GM12878 (cell line): ENCODE measurements around the gene SUSD2. TPM values are rescaled to one million over a fixed set of nuclear protein-coding genes. Genes with fewer than 3 reads are reported as not detected.

Experiments
- ATAC-seq: fragments of 200-7000 bp; cut with Tn5 transposase; 3 replicates; pipeline ENCODE4 v1.9.1; 2020; ENCODE audit warnings: mild to moderate bottlenecking, moderate library complexity
- BruUV-seq: library from RNA; stranded (reverse); fragments of 400-500 nt; replicated peaks from 2 replicates; lab custom pipeline; 2021; lab: Mats Ljungman, UMichigan
- CTCF ChIA-PET: fragments of 300-600 bp; sonication (Branson Sonifier 250); formaldehyde crosslinking; extraction: SDS; loops from one replicate; lab custom pipeline; 2021; ENCODE audit warnings: inconsistent platforms; lab: Yijun Ruan, JAX
- POLR2A ChIA-PET: fragments of 350-600 bp; formaldehyde crosslinking; extraction: SDS; loops from one replicate; lab custom pipeline; 2021; ENCODE audit warnings: inconsistent platforms; lab: Charles Lee
- RAD21 ChIA-PET: fragments of 300-600 bp; sonication (Branson Sonifier 250); formaldehyde crosslinking; loops from one replicate; lab custom pipeline; 2023; ENCODE audit warnings: antibody characterized with exemption; ENCODE audit not compliant: unreplicated experiment; lab: Charles Lee
- SMC1A ChIA-PET: fragments of 300-600 bp; sonication (Branson Sonifier 250); formaldehyde crosslinking; loops from one replicate; lab custom pipeline; 2023; ENCODE audit not compliant: unreplicated experiment, uncharacterized antibody; lab: Charles Lee
- DNase-seq: peaks from one replicate; pipeline ENCODE4 v3.0.0-alpha.2; 2011; ENCODE audit warnings: low read depth, low spot score
- FAIRE-seq: peaks from 3 replicates; lab custom pipeline; 2011; peaks lifted over from hg19 to GRCh38; lab: Jason Lieb, UNC
- H2AFZ ChIP-seq: 2 replicates; pipeline ENCODE4 v1.6.0; 2011; ENCODE audit warnings: low read depth, low read length, control low read depth; ENCODE audit not compliant: control insufficient read depth
- H3K27ac ChIP-seq: 2 replicates; pipeline ENCODE4 v1.5.1; 2011; ENCODE audit warnings: control low read depth; ENCODE audit not compliant: control insufficient read depth, insufficient read depth
- H3K27me3 ChIP-seq, 2 experiments: replicated peaks in 1 of 2; 2 replicates each; pipeline versions ENCODE4 v1.6.0 to v1.6.1; 2011; ENCODE audit warnings: low read length in 1 of 2; ENCODE audit not compliant: control insufficient read depth in 2 of 2, insufficient read depth in 2 of 2
- H3K36me3 ChIP-seq, 2 experiments: 2 replicates each; pipeline ENCODE4 v1.5.1; 2011; ENCODE audit warnings: low read length in 1 of 2; ENCODE audit not compliant: control insufficient read depth in 2 of 2, insufficient read depth in 2 of 2
- H3K4me1 ChIP-seq: 2 replicates; pipeline ENCODE4 v1.6.1; 2011; ENCODE audit warnings: mild to moderate bottlenecking, low read length, moderate library complexity, mixed read lengths; ENCODE audit not compliant: control insufficient read depth, insufficient read depth
- H3K4me2 ChIP-seq: 2 replicates; pipeline ENCODE4 v1.6.0; 2011; ENCODE audit warnings: control low read depth; ENCODE audit not compliant: control insufficient read depth, insufficient read depth
- H3K4me3 ChIP-seq: fragments of 200-600 bp; sonication (generic); 2 replicates; pipeline ENCODE4 v1.5.1; 2016
- H3K79me2 ChIP-seq: 2 replicates; pipeline ENCODE4 v1.6.0; 2011; ENCODE audit warnings: low read length; ENCODE audit not compliant: control insufficient read depth, insufficient read depth
- H3K9ac ChIP-seq: 2 replicates; pipeline ENCODE4 v1.8.0; 2011; ENCODE audit warnings: low read length, control low read depth, mixed read lengths; ENCODE audit not compliant: control insufficient read depth, insufficient read depth
- H3K9me3 ChIP-seq: replicated peaks from 3 replicates; pipeline ENCODE4 v1.5.1; 2011; ENCODE audit warnings: mild to moderate bottlenecking, low read length; ENCODE audit not compliant: control insufficient read depth, insufficient read depth
- H4K20me1 ChIP-seq: 2 replicates; pipeline ENCODE4 v1.6.0; 2011; ENCODE audit not compliant: control insufficient read depth, insufficient read depth
- CEBPZ ChIP-seq: fragments of 150-350 bp; IDR thresholded peaks from 2 replicates; pipeline ENCODE4 v1.6.1; 2016; ENCODE audit warnings: low read depth, low read length
- CREB1 ChIP-seq: IDR thresholded peaks from 2 replicates; pipeline ENCODE4 v1.6.1; 2012; ENCODE audit warnings: low read depth, mild to moderate bottlenecking, inconsistent platforms
- EZH2 ChIP-seq: IDR thresholded peaks from 2 replicates; pipeline ENCODE4 v1.6.1; 2012; ENCODE audit warnings: low read depth, mild to moderate bottlenecking, control low read depth, inconsistent platforms, low read length, borderline replicate concordance; ENCODE audit not compliant: control insufficient read depth
- FOS ChIP-seq: IDR thresholded peaks from 3 replicates; pipeline ENCODE4 v1.6.1; 2011; ENCODE audit warnings: borderline replicate concordance; ENCODE audit not compliant: insufficient read length; ENCODE audit errors: extremely low read depth
- HSF1 ChIP-seq: fragments of 150-350 bp; IDR thresholded peaks from 2 replicates; pipeline ENCODE4 v1.6.1; 2014; ENCODE audit warnings: mild to moderate bottlenecking, low read depth, low read length
- IKZF1 ChIP-seq: fragments of 450-650 bp; conservative IDR thresholded peaks from 2 replicates; pipeline ENCODE4 v1.6.1; 2017; ENCODE audit warnings: antibody characterized with exemption, mild to moderate bottlenecking
- NKRF ChIP-seq: fragments of 450-650 bp; conservative IDR thresholded peaks from 2 replicates; pipeline ENCODE4 v1.6.1; 2017; ENCODE audit warnings: mild to moderate bottlenecking, moderate library complexity
- PRDM15 ChIP-seq: fragments of 450-650 bp; formaldehyde crosslinking; IDR thresholded peaks from 2 replicates; pipeline ENCODE4 v1.4.0; 2020; ENCODE audit warnings: mild to moderate bottlenecking, moderate library complexity
- SMAD5 ChIP-seq: IDR thresholded peaks from 2 replicates; pipeline ENCODE4 v1.6.1; 2016; ENCODE audit warnings: antibody characterized with exemption, low read depth
- SP1 ChIP-seq: IDR thresholded peaks from one replicate; pipeline ENCODE4 v1.6.1; 2011; ENCODE audit warnings: low read depth, low read length
- TCF7 ChIP-seq: IDR thresholded peaks from 2 replicates; pipeline ENCODE4 v1.6.1; 2014; ENCODE audit warnings: antibody characterized with exemption, borderline replicate concordance
- WGBS: methylation state at CpG from one replicate; pipeline ENCODE4 v1.1.6; 2016; ENCODE audit warnings: low lambda C conversion rate; ENCODE audit not compliant: insufficient replicate concordance, insufficient coverage; ENCODE audit errors: missing lambda C conversion rate; 5-methylcytosine and 5-hydroxymethylcytosine counted together
- in situ Hi-C: fragments of 300-500 bp; cut with MboI; formaldehyde crosslinking; loops from 9 replicates; pipeline ENCODE4 v1.14.3; 2018; ENCODE audit warnings: mixed read lengths
- intact Hi-C: fragments of 100-400 bp; cut with micrococcal nuclease; formaldehyde crosslinking; loops from one replicate; pipeline ENCODE4 v1.14.2; 2022; ENCODE audit not compliant: unreplicated experiment
- polyA plus RNA-seq, 11 experiments: library from polyadenylated mRNA; depleted of rRNA in 4 of 11; unstranded in 6 of 11; stranded (reverse) in 5 of 11; fragments of >200 nt; fragmentation: Nextera tagmentation in 4 of 11; fragmentation: Illumina TruSeq in 1 of 11; extraction: Ambion mirVana in 4 of 11; extraction: Trizol in 1 of 11; gene quantifications; 1 replicate in 1 of 11; 2 replicates in 10 of 11; pipeline versions ENCODE4 v1.2.1 to v1.2.3, GENCODE V29; 2011 to 2016; ENCODE audit warnings: inconsistent platforms in 2 of 11, missing spikeins in 2 of 11, low read depth in 1 of 11
- total RNA-seq, 4 experiments: library from RNA; depleted of rRNA in 3 of 4; stranded (reverse); fragments of >200 nt in 3 of 4; fragmentation: Illumina TruSeq in 1 of 4; extraction: Trizol in 1 of 4; gene quantifications; 2 replicates each; pipeline versions ENCODE4 v1.2.1 to v1.2.3, GENCODE V29; 2013 to 2021

SUSD2 gene
- total and polyA plus RNA-seq, 10 of the 15 experiments (the other 5 are each of a cell fraction or from before 2014, with no cell fraction given), result 0.04 to 0.31 (median 0.11) TPM; not detected in 5

GRCh38 chr22:24156141-24156912 is 25.0 kb upstream of the SUSD2 start:
- no peaks in the 10 kb centered on the region for H4K20me1 ChIP-seq
- WGBS, result under 1% methylated on average over 46 of the region's 77 CpGs
- SMC1A ChIA-PET, result interaction anchor here (1.3 to 2.1 kb wide), 4 partner anchors 18 to 79 kb away, joined by 3 to 9 read pairs (median 6); no protein-coding TSS in a partner anchor
- peaks cover 6 to 10% of the 10 kb centered on the region in 2 experiments for H3K36me3 ChIP-seq
- RAD21 ChIA-PET, result interaction anchor here (1.0 to 3.2 kb wide), 9 partner anchors 17 to 299 kb away, joined by 3 to 12 read pairs (median 5); partner anchors contain the start of gene CABIN1
- CTCF ChIA-PET, result interaction anchor here (0.6 to 7.5 kb wide), 19 partner anchors 9 to 479 kb away, joined by 3 to 94 read pairs (median 5); partner anchors contain the start of genes CABIN1 and SLC2A11
- FAIRE-seq (no peak), DNase-seq (no peak), ATAC-seq (peak; percentile 75)
- no peaks in the 10 kb centered on the region for H3K9me3 ChIP-seq
- no TSS peak for BruUV-seq
- H3K4me2 ChIP-seq, result peak overlapping the region; percentile 95
- peak overlapping the region; percentile 75 for H2AFZ ChIP-seq
- H3K9ac ChIP-seq, result peak overlapping the region; percentile 85
- H3K27me3 ChIP-seq, result no peaks in the 10 kb centered on the region
- intact Hi-C loops (loop anchor here (2.0 kb wide), 1 partner anchor 18 kb away; no protein-coding TSS in a partner anchor), in situ Hi-C loops (no loop called here)
- peaks cover 6% of the 10 kb centered on the region for H3K79me2 ChIP-seq
- peak overlapping the region; percentile 98 for H3K27ac ChIP-seq
- peak overlapping the region; percentile 62 for H3K4me3 ChIP-seq
- peaks cover 32% of the 10 kb centered on the region for H3K4me1 ChIP-seq
- POLR2A ChIA-PET, result interaction anchor here (0.5 to 2.1 kb wide), 7 partner anchors 10 to 262 kb away, joined by 3 to 7 read pairs (median 3); partner anchors contain the start of genes CABIN1 and MIF
- TF ChIP-seq NKRF (peak; percentile 43), CEBPZ (no peak), IKZF1 (peak; percentile 29; the same call in 1 of the 2 replicates), EZH2 (no peak), SP1 (no peak), SMAD5 (no peak), CREB1 (no peak), TCF7 (no peak), FOS (no peak), HSF1 (no peak), PRDM15 (CRISPR knock-in tag) (no peak)
